Heart right ventricle (tissue), 16 donors: ENCODE measurements around the gene ARRDC2. TPM values are rescaled to one million over a fixed set of nuclear protein-coding genes. Genes with fewer than 3 reads are reported as not detected.

Source experiments
- ATAC-seq, 8 donors: fragments of 200-7000 bp; cut with Tn5 transposase; one replicate each; pipeline ENCODE4 v1.9.1; 2020; ENCODE audit warnings: mild to moderate bottlenecking in 8 of 8, moderate library complexity in 8 of 8, moderate number of reproducible peaks in 1 of 8
- DNase-seq, 2 donors: peaks; one replicate each; pipeline ENCODE4 v3.0.0-alpha.2; 2020
- H3K27ac ChIP-seq, 10 donors: fragments of 200-600 bp; sonication (generic) in 2 of 10; one replicate each; pipeline versions ENCODE4 v1.5.0 to v1.8.0; 2020 to 2022; ENCODE audit warnings: mild to moderate bottlenecking in 3 of 10
- H3K27me3 ChIP-seq, 7 donors: fragments of 200-600 bp; one replicate each; pipeline ENCODE4 v1.8.0; 2021 to 2022; ENCODE audit warnings: mild to moderate bottlenecking in 2 of 7
- H3K36me3 ChIP-seq, 9 donors: fragments of 200-600 bp; sonication (generic) in 1 of 9; one replicate each; pipeline versions ENCODE4 v1.5.0 to v1.8.0; 2020 to 2022; ENCODE audit warnings: mild to moderate bottlenecking in 2 of 9
- H3K4me1 ChIP-seq, 9 donors: fragments of 200-600 bp; sonication (generic) in 1 of 9; one replicate each; pipeline versions ENCODE4 v1.5.0 to v1.8.0; 2020 to 2022; ENCODE audit warnings: mild to moderate bottlenecking in 4 of 9
- H3K4me3 ChIP-seq, 10 donors: fragments of 200-600 bp; sonication (generic) in 2 of 10; one replicate each; pipeline versions ENCODE4 v1.5.0 to v1.8.0; 2020 to 2022; ENCODE audit warnings: mild to moderate bottlenecking in 7 of 10, moderate library complexity in 2 of 10
- H3K9me3 ChIP-seq, 11 donors: fragments of 200-600 bp in 10 of 11; sonication (generic) in 2 of 11; one replicate each; pipeline versions ENCODE4 v1.5.0 to v1.8.0; 2013 to 2022; ENCODE audit warnings: mild to moderate bottlenecking in 2 of 11, control low read depth in 1 of 11, moderate library complexity in 1 of 11
- CTCF ChIP-seq, 9 donors: fragments of 200-600 bp; sonication (generic) in 2 of 9; IDR thresholded peaks; one replicate each; pipeline versions ENCODE4 v1.5.0 to v1.8.0; 2021 to 2022; ENCODE audit warnings: antibody characterized with exemption in 9 of 9, mild to moderate bottlenecking in 5 of 9, moderate library complexity in 1 of 9
- WGBS, 2 donors: extraction: QIAGEN DNeasy Blood & Tissue Kit; methylation state at CpG; one replicate each; pipeline ENCODE4 v1.1.7; 2013; ENCODE audit warnings: inconsistent platforms in 1 of 2; 5-methylcytosine and 5-hydroxymethylcytosine counted together
- intact Hi-C, 10 donors: fragments of 100-400 bp; cut with DNase I; formaldehyde crosslinking; loops; one replicate each; pipeline versions ENCODE4 v1.11.1 to v1.14.2; 2022
- polyA plus RNA-seq, 2 donors: library from polyadenylated mRNA; stranded (reverse); fragments of 200-250 nt; gene quantifications; one replicate each; pipeline ENCODE4 v1.2.3, GENCODE V29; 2013
- total RNA-seq, 10 donors: library from RNA; stranded (reverse); fragmentation: NEBNext Ultra II Directional in 3 of 10; extraction: Animal tissue kit (Norgen Biotek cat#: 25700) in 3 of 10; gene quantifications; one replicate each; pipeline versions ENCODE4 v1.2.1 to v1.2.4, GENCODE V29; 2021 to 2023
- donor health status: Arrhythmogenic right ventricular cardiomyopathy.
- donor health status: ischemic (EF 13 %, LVEDD 7.1; RV severe dilation, severe dysfunction).
- donor health status: healthy with polysubstance abuse.
- donor health status: DM: no; HTN: yes; CAD: no.
- donor health status: DM: no; HTN: no; CAD: no.
- donor health status: ischemic (EF 25% LVEDD 6.9; RV normal size, moderate dysfunction).
- donor health status: ischemic (EF 25% LVEDD 5.7; RV mildly dilated, moderate dysfunction).
- donor health status: healthy.
- donor health status: DM: yes; HTN: yes; CAD: no.
- donor health status: Ischemic cardiomyopathy.
- donor health status: ischemic (EF 35%, LVEDD 5.7; RV mildly dilated, moderate dysfunction).
- donor health status: nonischemic (EF 11% LVEDD 7.7; RV severe dilation, severe dysfunction).
- donor health status: DM: yes; HTN: yes; CAD: no.
- donor health status: PGD.
- donor health status: ischemic (EF 29% LVEDD 5.4; RV normal size, mild dysfunction).
- donor health status: nonischemic (EF 23%, LVEDD 6.1; RV moderate dilation, normal function).

ARRDC2 gene
- total and polyA plus RNA-seq, 12 donors, result 4.8 to 45.5 (median 11.8) TPM

GRCh38 chr19:18063463-18063862 is 55.5 kb downstream of the ARRDC2 start:
- Histone ChIP-seq H3K27ac (no peak overlapping the region), H3K27me3 (peaks cover 0 to 8% (median 0%) of the 10 kb centered on the region in 7 donors), H3K9me3 (no peaks in the 10 kb centered on the region), H3K4me3 (no peak overlapping the region), H3K36me3 (no peaks in the 10 kb centered on the region), H3K4me1 (peaks cover 0 to 4% (median 3%) of the 10 kb centered on the region in 9 donors)
- no peak for DNase-seq
- intact Hi-C loops, result loop anchor here in 3 of 10 donors (5.0 to 10.0 kb wide), 2 partner anchors 119 to 121 kb away; no protein-coding TSS in a partner anchor
- 72 to 78% methylated on average over 5 of the region's 5 CpGs for WGBS, 2 donors
- ATAC-seq, result no peak
- no peak for TF ChIP-seq CTCF (IDR thresholded peaks at IDR 0.05)

Other genes with a start within 250 kb of the ARRDC2 start
- not detected for gene B3GNT3, start 213.0 kb upstream of the ARRDC2 start, total RNA-seq
- gene B3GNT3, start 213.0 kb upstream of the ARRDC2 start, polyA plus RNA-seq, result not detected
- not detected for gene INSL3, start 186.7 kb upstream of the ARRDC2 start, total RNA-seq
- gene INSL3, start 186.7 kb upstream of the ARRDC2 start, polyA plus RNA-seq, result under 1 TPM in 1 of 2 donors, not detected in 1; 0.04 TPM
- 10 to 100 TPM in 1 of 10 donors, 1 to 10 TPM in 7, under 1 TPM in 2; 0.59 to 16.9 (median 1.6) TPM for gene JAK3, start 160.2 kb upstream of the ARRDC2 start, total RNA-seq
- gene JAK3, start 160.2 kb upstream of the ARRDC2 start, polyA plus RNA-seq, result 1 to 10 TPM in 1 of 2 donors, under 1 TPM in 1; 0.88 to 3.7 TPM
- 1,000 to 10,000 TPM in 1 of 10 donors, 100 to 1,000 TPM in 9; 623 to 1,142 (median 682) TPM for gene RPL18A, start 148.3 kb upstream of the ARRDC2 start, total RNA-seq
- gene RPL18A, start 148.3 kb upstream of the ARRDC2 start, polyA plus RNA-seq, result 1,000 to 10,000 TPM in 1 of 2 donors, 100 to 1,000 TPM in 1; 685 to 2,570 TPM
- gene SLC5A5, start 136.2 kb upstream of the ARRDC2 start, total RNA-seq, result under 1 TPM in 1 of 10 donors, not detected in 9; 0.16 TPM
- not detected for gene SLC5A5, start 136.2 kb upstream of the ARRDC2 start, polyA plus RNA-seq
- gene CCDC124, start 75.2 kb upstream of the ARRDC2 start, total RNA-seq, result 10 to 100 TPM; 52.0 to 94.2 (median 61.6) TPM
- 100 to 1,000 TPM; 135 to 240 TPM for gene CCDC124, start 75.2 kb upstream of the ARRDC2 start, polyA plus RNA-seq
- under 1 TPM in 1 of 10 donors, not detected in 9; 0.72 TPM for gene KCNN1, start 41.1 kb upstream of the ARRDC2 start, total RNA-seq
- not detected for gene KCNN1, start 41.1 kb upstream of the ARRDC2 start, polyA plus RNA-seq
- 1 to 10 TPM in 2 of 10 donors, under 1 TPM in 8; 0.24 to 5.4 (median 0.45) TPM for gene IL12RB1, start 78.8 kb downstream of the ARRDC2 start, total RNA-seq
- gene IL12RB1, start 78.8 kb downstream of the ARRDC2 start, polyA plus RNA-seq, result under 1 TPM; 0.36 to 0.51 TPM
- gene MAST3, start 89.6 kb downstream of the ARRDC2 start, total RNA-seq, result 1 to 10 TPM; 2.8 to 6.4 (median 4.6) TPM
- gene MAST3, start 89.6 kb downstream of the ARRDC2 start, polyA plus RNA-seq, result 1 to 10 TPM; 1.5 to 2.6 TPM
- 10 to 100 TPM; 15.7 to 29.1 (median 22.3) TPM for gene PIK3R2, start 145.0 kb downstream of the ARRDC2 start, total RNA-seq
- gene PIK3R2, start 145.0 kb downstream of the ARRDC2 start, polyA plus RNA-seq, result 1 to 10 TPM; 2.3 to 6.7 TPM
- gene IFI30, start 165.6 kb downstream of the ARRDC2 start, total RNA-seq, result 100 to 1,000 TPM in 1 of 10 donors, 10 to 100 TPM in 7, 1 to 10 TPM in 2; 6.5 to 241 (median 11.9) TPM
- gene IFI30, start 165.6 kb downstream of the ARRDC2 start, polyA plus RNA-seq, result 10 to 100 TPM in 1 of 2 donors, 1 to 10 TPM in 1; 9.7 to 31.2 TPM
- 10 to 100 TPM; 10.6 to 16.5 (median 14.5) TPM for gene MPV17L2, start 185.0 kb downstream of the ARRDC2 start, total RNA-seq
- 10 to 100 TPM; 23.0 to 61.9 TPM for gene MPV17L2, start 185.0 kb downstream of the ARRDC2 start, polyA plus RNA-seq
- 10 to 100 TPM; 24.1 to 36.3 (median 31.4) TPM for gene RAB3A, start 195.9 kb downstream of the ARRDC2 start, total RNA-seq
- 10 to 100 TPM in 1 of 2 donors, 1 to 10 TPM in 1; 7.8 to 16.7 TPM for gene RAB3A, start 195.9 kb downstream of the ARRDC2 start, polyA plus RNA-seq
- gene PDE4C, start 218.3 kb downstream of the ARRDC2 start, total RNA-seq, result 1 to 10 TPM in 4 of 10 donors, under 1 TPM in 6; 0.30 to 4.2 (median 0.85) TPM
- gene PDE4C, start 218.3 kb downstream of the ARRDC2 start, polyA plus RNA-seq, result 1 to 10 TPM; 1.2 to 6.3 TPM